ENCODE results near the gene PDZRN3.

- TF ChIP-seq POLR2AphosphoS5 (IDR thresholded peaks at IDR 0.05; ENCODE audit: insufficient read depth, low read depth, low read length) (no peak), CTCF (IDR thresholded peaks at IDR 0.05; ENCODE audit: extremely low read depth in 1 of 2, insufficient read depth in 1 of 2, low read depth in 1 of 2, low read length in 2 of 2) (no peak), EZH2 (IDR thresholded peaks at IDR 0.05; ENCODE audit: borderline replicate concordance, low read depth, low read length, severe bottlenecking) (no peak), POLR2A (IDR thresholded peaks at IDR 0.05; ENCODE audit: low read depth, low read length) (no peak)
These were observed 76.3 kb downstream of the PDZRN3 start for GRCh38 chr3:73548436-73548835.
